ENCODE results near the gene SNRPA1. TPM values are rescaled to one million over a fixed set of nuclear protein-coding genes. Genes with fewer than 3 reads are reported as not detected.

The SNRPA1 gene
- total RNA-seq, 4 donors from 2014 or later: 19.6 to 59.1 (median 26.2) TPM

- in situ Hi-C loops (cut with MboI; ENCODE audit: low sequenced_read_pairs in 4 of 4): loop anchor here in 1 of 4 donors (10.0 kb wide), 1 partner anchor 68 kb away; no protein-coding TSS in a partner anchor
- no peaks in the 10 kb centered on the region for H3K27me3 ChIP-seq
- intact Hi-C loops (cut with DNase I; ENCODE audit: low total_unique reads): no loop called here
- H3K9me3 ChIP-seq: no peaks in the 10 kb centered on the region
- TF ChIP-seq, protein P1, sequence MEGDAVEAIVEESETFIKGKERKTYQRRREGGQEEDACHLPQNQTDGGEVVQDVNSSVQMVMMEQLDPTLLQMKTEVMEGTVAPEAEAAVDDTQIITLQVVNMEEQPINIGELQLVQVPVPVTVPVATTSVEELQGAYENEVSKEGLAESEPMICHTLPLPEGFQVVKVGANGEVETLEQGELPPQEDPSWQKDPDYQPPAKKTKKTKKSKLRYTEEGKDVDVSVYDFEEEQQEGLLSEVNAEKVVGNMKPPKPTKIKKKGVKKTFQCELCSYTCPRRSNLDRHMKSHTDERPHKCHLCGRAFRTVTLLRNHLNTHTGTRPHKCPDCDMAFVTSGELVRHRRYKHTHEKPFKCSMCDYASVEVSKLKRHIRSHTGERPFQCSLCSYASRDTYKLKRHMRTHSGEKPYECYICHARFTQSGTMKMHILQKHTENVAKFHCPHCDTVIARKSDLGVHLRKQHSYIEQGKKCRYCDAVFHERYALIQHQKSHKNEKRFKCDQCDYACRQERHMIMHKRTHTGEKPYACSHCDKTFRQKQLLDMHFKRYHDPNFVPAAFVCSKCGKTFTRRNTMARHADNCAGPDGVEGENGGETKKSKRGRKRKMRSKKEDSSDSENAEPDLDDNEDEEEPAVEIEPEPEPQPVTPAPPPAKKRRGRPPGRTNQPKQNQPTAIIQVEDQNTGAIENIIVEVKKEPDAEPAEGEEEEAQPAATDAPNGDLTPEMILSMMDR (IDR thresholded peaks at IDR 0.05 in 4 of 5, conservative IDR thresholded peaks at IDR 0.05 in 1 of 5): no peak
- no peak for TF ChIP-seq POLR2A (IDR thresholded peaks at IDR 0.05)
- peaks cover 45 to 86% of the 10 kb centered on the region in 2 donors for H3K4me1 ChIP-seq
- no peaks in the 10 kb centered on the region for H3K36me3 ChIP-seq
- ATAC-seq (no peak), DNase-seq (no peak)
- no peak overlapping the region for H3K4me3 ChIP-seq
- peak overlapping the region in 1 of 4 donors; percentile 37 for H3K27ac ChIP-seq
Observed at GRCh38 chr15:101242999-101243336, 52.1 kb downstream of the SNRPA1 start.

DNA sequence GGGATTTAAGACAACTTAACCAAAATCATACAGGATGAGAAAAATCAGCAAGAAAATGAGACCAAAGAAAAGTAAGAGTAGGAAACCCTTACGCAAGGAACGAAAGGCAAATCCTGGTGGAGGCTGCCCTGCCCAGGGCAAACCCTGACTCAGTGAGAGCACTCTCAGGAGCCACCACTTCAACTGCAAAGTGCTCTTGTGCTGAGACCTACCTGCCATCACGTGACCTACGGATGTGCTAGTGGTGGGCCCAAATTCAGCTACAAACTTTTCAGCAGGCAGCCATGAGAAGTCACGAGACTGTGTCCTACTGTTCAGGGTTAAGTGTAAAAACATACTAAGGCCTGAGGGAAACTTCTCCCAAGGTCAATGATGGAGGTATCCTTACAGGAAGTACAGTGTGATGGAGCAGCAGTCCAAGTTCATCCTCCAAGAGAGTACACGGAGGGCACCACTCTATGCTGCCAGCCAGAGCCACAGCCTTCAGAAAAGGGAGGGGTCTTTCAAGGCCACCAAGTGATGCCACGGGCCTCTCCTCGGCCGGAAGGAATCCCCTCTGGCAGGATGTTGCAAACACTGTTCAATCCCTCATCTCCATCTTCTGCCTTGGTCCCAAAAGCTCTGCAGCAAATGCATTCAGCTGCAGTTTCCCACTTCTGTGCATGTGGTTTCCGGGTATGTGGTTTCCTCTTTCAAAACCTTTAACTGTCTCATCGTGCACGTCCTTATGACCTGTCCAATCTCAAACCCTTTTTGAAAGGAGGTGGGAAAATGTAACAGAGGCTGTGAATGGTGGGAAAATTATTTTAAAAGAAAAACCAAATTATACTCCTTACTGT, 52.7 kb downstream of the SNRPA1 start:
- peaks cover 42 to 80% of the 10 kb centered on the region in 2 donors for H3K4me1 ChIP-seq
- peak in 1 of 2 donors; percentile 39 for ATAC-seq
- intact Hi-C loops (cut with DNase I; ENCODE audit: low total_unique reads): no loop called here
- peak overlapping the region in 1 of 4 donors; percentile 37 for H3K27ac ChIP-seq
- DNase-seq: no peak
- no peaks in the 10 kb centered on the region for H3K9me3 ChIP-seq
- H3K4me3 ChIP-seq: no peak overlapping the region
- in situ Hi-C loops (cut with MboI; ENCODE audit: low sequenced_read_pairs in 4 of 4): loop anchor here in 1 of 4 donors (10.0 kb wide), 1 partner anchor 68 kb away; no protein-coding TSS in a partner anchor
- TF ChIP-seq POLR2A (IDR thresholded peaks at IDR 0.05): no peak
- TF ChIP-seq, protein P1 (IDR thresholded peaks at IDR 0.05 in 4 of 5, conservative IDR thresholded peaks at IDR 0.05 in 1 of 5): no peak
- H3K36me3 ChIP-seq: no peaks in the 10 kb centered on the region
- H3K27me3 ChIP-seq: no peaks in the 10 kb centered on the region

DNA sequence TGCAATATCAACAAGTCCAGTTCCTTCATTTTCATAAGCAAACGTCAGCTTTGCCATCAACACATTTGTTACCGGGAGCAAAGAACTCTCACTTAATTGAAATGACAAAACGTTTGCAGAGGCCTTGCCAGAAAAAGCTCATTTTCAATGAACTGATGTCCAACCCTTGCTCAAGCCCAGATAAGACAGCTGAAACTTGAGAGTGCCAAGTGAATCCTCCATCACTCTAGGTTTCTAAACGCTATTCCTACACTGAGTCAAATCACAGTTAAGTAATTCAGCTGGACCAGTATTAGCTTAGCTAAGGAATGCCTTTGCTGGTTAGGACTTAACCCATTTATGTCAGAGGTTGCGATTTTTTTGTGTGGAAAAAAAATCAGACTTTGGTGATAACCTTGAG, 54.7 kb downstream of the SNRPA1 start:
- intact Hi-C loops (cut with DNase I; ENCODE audit: low total_unique reads): no loop called here
- in situ Hi-C loops (cut with MboI; ENCODE audit: low sequenced_read_pairs in 4 of 4): loop anchor here in 1 of 4 donors (10.0 kb wide), 1 partner anchor 66 kb away; no protein-coding TSS in a partner anchor
- Histone ChIP-seq H3K4me1 (peaks cover 36 to 60% of the 10 kb centered on the region in 2 donors), H3K27ac (peak overlapping the region in 1 of 4 donors; percentile 4), H3K27me3 (no peaks in the 10 kb centered on the region), H3K36me3 (peaks cover 0 to under 1% of the 10 kb centered on the region in 2 donors), H3K9me3 (no peaks in the 10 kb centered on the region), H3K4me3 (no peak overlapping the region)
- ATAC-seq (peak; percentile 84 to 91), DNase-seq (peak in 1 of 2 donors; percentile 19)
- no peak for TF ChIP-seq POLR2A (IDR thresholded peaks at IDR 0.05)
- TF ChIP-seq, protein P1 (IDR thresholded peaks at IDR 0.05 in 4 of 5, conservative IDR thresholded peaks at IDR 0.05 in 1 of 5): no peak

DNA sequence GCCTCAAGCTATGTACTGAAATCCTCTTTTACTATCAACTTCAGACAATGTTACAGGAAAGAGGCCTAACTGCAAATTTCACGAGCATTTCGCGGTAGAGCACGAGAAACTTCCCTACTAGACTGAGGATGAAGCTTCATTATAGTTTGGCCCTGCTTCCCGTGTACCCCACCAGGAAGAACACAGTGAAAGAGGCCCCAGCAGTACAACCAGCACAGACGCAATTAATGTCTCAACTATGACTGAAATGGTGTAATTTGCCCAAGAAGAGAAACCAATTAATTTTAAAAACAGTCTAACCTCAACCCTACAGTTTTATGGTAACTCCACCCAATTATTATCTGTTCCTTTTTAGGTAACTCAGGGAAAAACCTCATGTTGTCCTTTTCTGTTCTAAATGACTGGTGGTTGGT, 55.3 kb downstream of the SNRPA1 start:
- ATAC-seq (no peak), DNase-seq (no peak)
- peak overlapping the region in 2 of 4 donors; percentile 2 to 20 for H3K27ac ChIP-seq
- TF ChIP-seq POLR2A (IDR thresholded peaks at IDR 0.05): no peak
- TF ChIP-seq, protein P1 (IDR thresholded peaks at IDR 0.05 in 4 of 5, conservative IDR thresholded peaks at IDR 0.05 in 1 of 5): no peak
- in situ Hi-C loops (cut with MboI; ENCODE audit: low sequenced_read_pairs in 4 of 4): loop anchor here in 1 of 4 donors (10.0 kb wide), 1 partner anchor 65 kb away; no protein-coding TSS in a partner anchor
- H3K36me3 ChIP-seq: peaks cover 0 to 7% of the 10 kb centered on the region in 2 donors
- no peaks in the 10 kb centered on the region for H3K27me3 ChIP-seq
- intact Hi-C loops (cut with DNase I; ENCODE audit: low total_unique reads): no loop called here
- H3K9me3 ChIP-seq: no peaks in the 10 kb centered on the region
- H3K4me3 ChIP-seq: no peak overlapping the region
- H3K4me1 ChIP-seq: peaks cover 33 to 56% of the 10 kb centered on the region in 2 donors
